Fibroblast of pulmonary artery (primary cell): ENCODE measurements around the gene CCDC14.
"Not testable (repeated sequence)": the region's sequence is repeated elsewhere in the genome, so short reads cannot be mapped to it uniquely, and the experiment has no call there.

Experiments
- DNase-seq: peaks from one replicate; pipeline ENCODE4 v3.0.0-alpha.2; 2010; ENCODE audit warnings: low read depth
- H3K4me3 ChIP-seq: replicated peaks from 2 replicates; pipeline ENCODE4 v1.5.1; 2011; ENCODE audit warnings: low read depth, mild to moderate bottlenecking, control low read depth, low read length, moderate library complexity
- TF ChIP-seq, protein P1 (sequence below): IDR thresholded peaks from 2 replicates; pipeline ENCODE4 v1.5.1; 2011; ENCODE audit warnings: mild to moderate bottlenecking, control low read depth, low read length, inconsistent platforms; ENCODE audit errors: missing control alignments

Gene CCDC14

DNA sequence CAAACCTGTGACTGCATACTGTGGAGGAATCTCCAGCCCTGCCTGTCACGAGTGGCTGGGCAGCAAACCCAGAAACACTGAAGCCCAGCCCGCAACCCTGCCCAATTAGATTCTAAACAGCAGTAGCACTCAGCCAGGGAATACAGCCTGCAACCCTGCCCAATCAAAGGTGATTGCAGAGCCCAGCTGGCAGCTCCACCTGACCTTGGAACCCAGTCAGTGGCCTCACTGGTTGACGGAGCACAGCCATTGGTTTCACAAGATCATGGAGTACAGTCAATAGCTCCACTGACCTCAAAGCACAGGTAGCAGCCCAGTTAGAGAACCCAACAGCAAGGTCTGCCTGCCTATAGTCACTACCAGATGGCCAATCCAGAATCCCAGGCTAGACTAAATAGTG, 41.7 kb downstream of the CCDC14 start:
- TF ChIP-seq, protein P1, sequence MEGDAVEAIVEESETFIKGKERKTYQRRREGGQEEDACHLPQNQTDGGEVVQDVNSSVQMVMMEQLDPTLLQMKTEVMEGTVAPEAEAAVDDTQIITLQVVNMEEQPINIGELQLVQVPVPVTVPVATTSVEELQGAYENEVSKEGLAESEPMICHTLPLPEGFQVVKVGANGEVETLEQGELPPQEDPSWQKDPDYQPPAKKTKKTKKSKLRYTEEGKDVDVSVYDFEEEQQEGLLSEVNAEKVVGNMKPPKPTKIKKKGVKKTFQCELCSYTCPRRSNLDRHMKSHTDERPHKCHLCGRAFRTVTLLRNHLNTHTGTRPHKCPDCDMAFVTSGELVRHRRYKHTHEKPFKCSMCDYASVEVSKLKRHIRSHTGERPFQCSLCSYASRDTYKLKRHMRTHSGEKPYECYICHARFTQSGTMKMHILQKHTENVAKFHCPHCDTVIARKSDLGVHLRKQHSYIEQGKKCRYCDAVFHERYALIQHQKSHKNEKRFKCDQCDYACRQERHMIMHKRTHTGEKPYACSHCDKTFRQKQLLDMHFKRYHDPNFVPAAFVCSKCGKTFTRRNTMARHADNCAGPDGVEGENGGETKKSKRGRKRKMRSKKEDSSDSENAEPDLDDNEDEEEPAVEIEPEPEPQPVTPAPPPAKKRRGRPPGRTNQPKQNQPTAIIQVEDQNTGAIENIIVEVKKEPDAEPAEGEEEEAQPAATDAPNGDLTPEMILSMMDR = no peak
- DNase-seq = no peak
- H3K4me3 ChIP-seq = no peak overlapping the region

DNA sequence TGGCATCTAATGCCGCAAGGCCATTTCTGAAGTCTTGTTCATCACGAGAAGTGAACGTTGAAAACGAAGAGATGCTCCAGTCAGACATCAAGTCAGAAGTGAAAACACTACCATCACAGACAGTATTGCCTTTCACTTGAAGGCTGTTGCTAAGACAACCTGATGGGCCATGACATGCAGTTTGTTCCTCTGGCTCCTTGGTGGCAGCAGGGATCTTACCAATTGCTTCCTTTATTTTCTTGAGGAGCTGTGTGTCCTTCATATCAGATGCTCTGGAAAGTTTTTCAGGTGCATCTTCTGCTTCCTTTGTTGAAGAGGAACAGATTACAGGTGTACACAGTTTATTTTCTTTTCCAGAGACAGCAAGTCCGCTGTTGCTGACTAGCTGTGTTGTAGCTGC, 46.2 kb downstream of the CCDC14 start:
- H3K4me3 ChIP-seq = no peak overlapping the region
- no peak for DNase-seq
- TF ChIP-seq, protein P1 = no peak

DNA sequence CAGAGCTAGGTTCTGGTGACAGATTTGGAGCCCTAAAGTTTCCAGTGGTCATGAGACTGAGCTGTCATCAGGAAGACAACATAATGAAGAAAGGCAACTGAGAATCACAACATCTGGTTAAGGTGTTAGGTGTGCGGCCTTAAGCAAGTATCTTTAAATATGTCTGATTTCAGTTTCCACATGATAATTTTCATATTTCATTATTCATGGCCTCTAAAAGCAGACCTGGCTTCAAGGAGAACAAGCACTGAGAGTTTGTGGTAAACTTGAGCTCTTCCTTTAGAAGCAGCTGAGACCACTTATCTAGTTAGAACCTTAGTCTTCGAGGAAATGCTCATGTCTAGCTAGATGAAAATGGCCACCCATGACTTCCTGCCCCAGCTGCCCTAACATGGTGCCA, 51.2 kb downstream of the CCDC14 start:
- DNase-seq = no peak
- H3K4me3 ChIP-seq = no peak overlapping the region
- TF ChIP-seq, protein P1 = no peak

DNA sequence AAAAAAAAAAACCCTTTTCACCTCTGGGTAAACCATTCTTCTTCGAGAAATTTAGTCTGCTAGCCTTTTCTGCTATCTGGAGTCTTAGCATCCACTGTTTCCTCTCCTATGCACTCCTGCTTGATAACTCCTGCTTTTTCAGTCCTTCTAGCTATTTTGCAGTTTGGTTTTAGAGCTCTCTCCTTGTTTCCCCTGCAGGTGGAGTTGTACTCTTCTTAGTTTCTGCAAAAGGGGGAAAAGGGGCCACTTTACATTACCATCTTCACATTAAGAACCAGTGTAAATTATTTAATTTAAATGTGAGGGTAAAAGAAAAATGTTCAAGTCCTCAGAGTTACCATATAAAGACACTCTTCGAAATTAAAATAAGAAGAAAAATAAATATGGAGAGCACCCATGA, 53.3 kb downstream of the CCDC14 start:
- no peak for DNase-seq
- TF ChIP-seq, protein P1 = no peak
- H3K4me3 ChIP-seq = no peak overlapping the region

DNA sequence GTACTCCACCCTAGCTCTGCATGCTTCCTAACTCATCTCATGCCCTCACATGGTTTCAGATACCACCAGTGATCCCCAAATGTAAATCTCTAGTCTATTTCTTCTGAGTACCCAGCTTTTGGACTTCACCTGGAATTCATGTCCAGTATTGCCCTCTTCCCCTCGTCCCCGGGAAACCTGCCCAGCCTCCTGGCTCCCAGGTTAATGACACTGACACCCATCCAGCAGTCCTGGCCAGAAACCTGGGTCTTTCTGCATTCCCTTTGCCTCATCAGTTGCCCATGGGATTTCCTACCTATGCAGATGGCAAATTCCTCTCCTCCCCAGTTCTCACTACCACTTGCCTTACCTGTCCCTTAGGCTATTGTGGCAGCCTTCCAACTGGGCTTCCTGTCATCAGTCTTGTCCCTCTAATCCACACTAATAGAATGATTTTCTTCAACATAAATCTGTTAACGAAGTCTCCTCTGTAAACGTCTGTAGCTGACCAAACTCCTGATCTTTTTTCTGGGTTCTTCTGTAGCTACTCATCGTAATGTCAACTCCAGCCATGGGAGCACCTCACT, 61.6 kb downstream of the CCDC14 start:
- DNase-seq = no peak
- TF ChIP-seq, protein P1 = no peak

DNA sequence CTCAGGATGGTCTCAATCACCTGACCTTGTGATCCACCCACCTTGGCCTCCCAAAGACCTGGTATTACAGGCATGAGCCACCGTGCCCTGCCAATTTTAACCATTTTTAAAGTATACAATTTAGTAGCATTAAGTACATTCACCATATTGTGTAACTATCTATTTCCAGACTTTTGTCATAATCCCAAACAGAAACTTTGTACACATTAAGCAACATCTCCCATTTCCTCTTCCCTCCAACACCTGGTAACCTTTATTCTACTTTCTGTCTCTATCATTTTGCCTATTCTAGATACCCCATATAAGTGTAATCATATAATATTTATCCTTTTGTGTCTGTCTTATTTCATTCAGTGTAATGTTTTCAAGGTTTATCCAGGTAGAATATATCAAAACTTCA, 68.0 kb downstream of the CCDC14 start:
- no peak for DNase-seq

More for the DNA sequence above, 61.6 kb downstream of the CCDC14 start:
- H3K4me3 ChIP-seq = no peak overlapping the region

GRCh38 chr3:123892195-123892594, 68.8 kb downstream of the CCDC14 start:
- no peak for DNase-seq
- H3K4me3 ChIP-seq = no peak overlapping the region
- TF ChIP-seq, protein P1 = no peak

More for the DNA sequence above, 68.0 kb downstream of the CCDC14 start:
- TF ChIP-seq, protein P1 = no peak
- no peak overlapping the region for H3K4me3 ChIP-seq

DNA sequence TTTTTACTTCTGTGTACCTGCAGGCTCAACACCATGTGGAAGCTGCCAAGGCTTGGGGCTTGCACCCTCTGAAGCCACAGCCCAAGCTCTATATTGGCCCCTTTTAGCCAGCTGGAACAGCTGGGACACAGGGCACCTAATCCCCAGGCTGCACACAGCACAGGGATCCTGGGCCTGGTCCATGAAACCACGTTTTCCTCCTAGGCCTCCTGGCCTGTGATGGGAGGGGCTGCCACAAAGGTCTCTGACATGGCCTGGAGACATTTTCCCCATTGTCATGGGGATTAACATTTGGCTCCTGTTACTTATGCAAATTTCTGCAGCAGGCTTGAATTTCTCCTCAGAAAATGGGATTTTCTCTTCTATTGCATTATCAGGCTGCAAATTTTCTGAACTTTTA, 70.0 kb downstream of the CCDC14 start:
- not testable (repeated sequence) for H3K4me3 ChIP-seq, DNase-seq

- not testable (repeated sequence) for H3K4me3 ChIP-seq, DNase-seq
Observed at GRCh38 chr3:123890162-123890561, 70.9 kb downstream of the CCDC14 start.
